ENCODE measurements around the gene GIT2. TPM values are rescaled to one million over a fixed set of nuclear protein-coding genes. Genes with fewer than 3 reads are reported as not detected.

Gene GIT2
- total and polyA plus RNA-seq, 2 of the 8 experiments (the other 6 are each of a cell fraction or from before 2014, with no cell fraction given): 9.6 to 20.7 TPM

DNA sequence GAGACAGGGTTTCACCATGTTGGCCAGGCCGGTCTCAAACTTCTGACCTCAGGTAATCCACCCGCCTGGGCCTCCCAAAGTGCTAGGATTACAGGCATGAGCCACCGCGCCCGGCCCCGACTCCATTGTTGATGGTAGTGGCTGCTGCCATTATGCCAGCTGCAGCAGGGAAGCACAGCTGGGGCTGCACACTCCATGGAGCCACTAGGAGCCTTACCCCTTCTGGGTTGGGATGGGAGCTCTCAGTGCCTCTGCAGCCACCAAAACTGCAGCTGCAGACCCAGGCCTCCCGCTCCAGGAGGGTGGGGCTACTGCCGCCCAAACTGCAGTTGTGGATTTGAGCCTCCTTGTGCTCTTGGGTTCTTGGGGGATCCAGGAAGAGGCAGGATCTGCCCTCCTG is 70.2 kb downstream of the GIT2 start:
- H3K27ac ChIP-seq (ENCODE audit: low read depth, low read length): no peak overlapping the region
- no peak overlapping the region for H3K23ac ChIP-seq (ENCODE audit: insufficient read length)
- 96% methylated on average over 7 of the region's 8 CpGs; no CpG with 5 or more reads in 1 of the 2 experiments for WGBS, 2 experiments (ENCODE audit: extremely low coverage in 1 of 2, insufficient coverage in 1 of 2, insufficient read length in 1 of 2, insufficient replicate concordance in 2 of 2, low coverage in 1 of 2, low lambda C conversion rate in 2 of 2, missing lambda C conversion rate in 1 of 2)
- no peak overlapping the region for H4K8ac ChIP-seq (ENCODE audit: extremely low read depth, insufficient read depth, low read length)
- peaks cover 0 to under 1% (median 0%) of the 10 kb centered on the region in 4 experiments; a peak in 2 of 8 replicates for H3K36me3 ChIP-seq (ENCODE audit: control insufficient read depth in 2 of 4, insufficient read depth in 4 of 4, low read length in 3 of 4)
- H2BK120ac ChIP-seq (replicated peaks; ENCODE audit: low read depth, low read length): no peak overlapping the region
- no peaks in the 10 kb centered on the region for H3K79me2 ChIP-seq (ENCODE audit: control insufficient read depth in 1 of 2, insufficient read depth in 2 of 2, low read length in 2 of 2)
- no peak overlapping the region; the same call in 1 of the 2 replicates for H2BK5ac ChIP-seq (ENCODE audit: low read depth, low read length)
- no peak overlapping the region for H3K14ac ChIP-seq (ENCODE audit: insufficient read length)
- H3K18ac ChIP-seq (ENCODE audit: extremely low read depth, low read length): no peak overlapping the region
- no peak overlapping the region for H3K4ac ChIP-seq (replicated peaks; ENCODE audit: insufficient read length, low read depth, low read length)
- H3K56ac ChIP-seq (replicated peaks; ENCODE audit: insufficient read length, low read depth, low read length): no peak overlapping the region
- no peak overlapping the region for H2BK12ac ChIP-seq (ENCODE audit: low read depth, low read length)
- DNase-seq (ENCODE audit: low read depth in 1 of 2, low spot score in 2 of 2) (no peak), FAIRE-seq (no peak)
- H3K4me2 ChIP-seq (ENCODE audit: insufficient read depth in 1 of 2, low read depth in 2 of 2, low read length in 2 of 2): no peak overlapping the region
- no peaks in the 10 kb centered on the region for H3K9me3 ChIP-seq (ENCODE audit: insufficient read depth in 2 of 2, low read depth in 1 of 2, low read length in 1 of 2)
- no peak overlapping the region for H3K9ac ChIP-seq (replicated peaks in 1 of 4; ENCODE audit: extremely low read depth in 1 of 4, low read depth in 3 of 4, low read length in 3 of 4)
- H2BK20ac ChIP-seq (ENCODE audit: low read length): no peak overlapping the region
- no peak overlapping the region for H3K4me3 ChIP-seq (ENCODE audit: extremely low read depth in 1 of 4, insufficient read depth in 2 of 4, low read depth in 3 of 4, low read length in 4 of 4)
- H4K20me1 ChIP-seq (replicated peaks in 1 of 2; ENCODE audit: control insufficient read depth in 1 of 2, insufficient read depth in 2 of 2, low read length in 2 of 2): no peaks in the 10 kb centered on the region
- no peaks in the 10 kb centered on the region; a peak in 1 of 7 replicates for H3K4me1 ChIP-seq (replicated peaks in 1 of 4; ENCODE audit: control insufficient read depth in 3 of 4, insufficient read depth in 4 of 4, low read length in 3 of 4)
- H3K23me2 ChIP-seq (ENCODE audit: low read depth, low read length): no peaks in the 10 kb centered on the region
- CTCF ChIA-PET (ENCODE audit: partially characterized antibody): interaction anchor here (0.6 to 10.4 kb wide), 16 partner anchors 10 to 120 kb away, joined by 3 to 114 read pairs (median 4); partner anchors contain the start of gene TCHP
- TF ChIP-seq ZNF274 (IDR thresholded peaks at IDR 0.05; ENCODE audit: borderline replicate concordance, extremely low read depth, low read length): no peak
- no peak for TF ChIP-seq CBX5 (IDR thresholded peaks at IDR 0.05; ENCODE audit: low read depth, low read length)
- TF ChIP-seq JUND (IDR thresholded peaks at IDR 0.05; ENCODE audit: low read length): no peak
- TF ChIP-seq POLR2A (IDR thresholded peaks at IDR 0.05; ENCODE audit: control extremely low read depth in 1 of 2, low read depth in 2 of 2, low read length in 2 of 2): no peak
- no peak for TF ChIP-seq HDAC6 (IDR thresholded peaks at IDR 0.05; ENCODE audit: low read depth, low read length)
- TF ChIP-seq JUN (IDR thresholded peaks at IDR 0.05; ENCODE audit: low read depth, low read length): no peak
- H4K5ac ChIP-seq (ENCODE audit: insufficient read length, low read depth, low read length): no peak overlapping the region
- H3K79me1 ChIP-seq (ENCODE audit: low read depth, low read length): no peaks in the 10 kb centered on the region
- no peaks in the 10 kb centered on the region for H3K27me3 ChIP-seq (replicated peaks in 1 of 4; ENCODE audit: control insufficient read depth in 3 of 4, extremely low read depth in 1 of 4, insufficient read depth in 3 of 4, low read length in 3 of 4)
- H2BK15ac ChIP-seq (ENCODE audit: low read length): no peak overlapping the region
- H2AK5ac ChIP-seq (ENCODE audit: low read depth, low read length): no peak overlapping the region
- POLR2A ChIA-PET (ENCODE audit: partially characterized antibody): interaction anchor here (0.6 to 1.2 kb wide), 2 partner anchors 15 to 25 kb away, joined by 3 read pairs; no protein-coding TSS in a partner anchor
- H4K91ac ChIP-seq (replicated peaks; ENCODE audit: insufficient read length, low read length): no peak overlapping the region
- no peak overlapping the region for H2AFZ ChIP-seq (ENCODE audit: low read length)
